GM12874 (cell line): ENCODE data around the gene TRIM50.
"Not testable (repeated sequence)": the region's sequence is repeated elsewhere in the genome, so short reads cannot be mapped to it uniquely, and the experiment has no call there.

ENCODE experiments used
- CTCF ChIP-seq: IDR thresholded peaks from 2 replicates; pipeline ENCODE4 v1.5.1; 2011; ENCODE audit warnings: low read depth, mild to moderate bottlenecking, control low read depth, low read length, moderate library complexity; ENCODE audit not compliant: insufficient read depth

Gene TRIM50

GRCh38 chr7:73327922-73328321 lies at the start of gene TRIM50, which contains the start of gene FKBP6:
Gene TRIM50 (minus strand): TSS chr7:73328082. CDS start chr7:73324787, 3,295 bp downstream.
Gene FKBP6 (plus strand): TSS chr7:73328161. CDS start chr7:73328429, 268 bp downstream.
- not testable (repeated sequence) for TF ChIP-seq CTCF

GRCh38 chr7:73376671-73377412 lies 49.0 kb upstream of the TRIM50 start:
- no peak for TF ChIP-seq CTCF

GRCh38 chr7:73373741-73374140 lies 45.9 kb upstream of the TRIM50 start:
- TF ChIP-seq CTCF: no peak

GRCh38 chr7:73369622-73370021 lies 41.7 kb upstream of the TRIM50 start:
- TF ChIP-seq CTCF: no peak

- no peak for TF ChIP-seq CTCF
Observed at GRCh38 chr7:73369009-73369408, 41.1 kb upstream of the TRIM50 start.

- TF ChIP-seq CTCF: no peak
Observed at GRCh38 chr7:73366990-73367389, 39.1 kb upstream of the TRIM50 start.

GRCh38 chr7:73366127-73366526 lies 38.2 kb upstream of the TRIM50 start:
- no peak for TF ChIP-seq CTCF
